Right lobe of liver (tissue), 4 donors: Measurements from ENCODE around the gene RNASEH2C.

Source experiments
- POLR2A ChIP-seq: fragments of 450-650 bp; IDR thresholded peaks from one replicate; pipeline ENCODE4 v1.6.1; 2017; ENCODE audit warnings: antibody characterized with exemption, mild to moderate bottlenecking
- TF ChIP-seq, protein P1 (sequence below), 4 donors: fragments of 200-600 bp in 3 of 4; fragments of 450-650 bp in 1 of 4; IDR thresholded peaks; one replicate each; pipeline versions ENCODE4 v1.5.1 to v1.8.0; 2016 to 2022; ENCODE audit warnings: antibody characterized with exemption in 4 of 4, mild to moderate bottlenecking in 2 of 4
- donor health status: DM: no; HTN: no; CAD: no.
- donor health status: DM: no; HTN: no; CAD: no.
- donor health status: DM: no; HTN: yes; CAD: no.

DNA sequence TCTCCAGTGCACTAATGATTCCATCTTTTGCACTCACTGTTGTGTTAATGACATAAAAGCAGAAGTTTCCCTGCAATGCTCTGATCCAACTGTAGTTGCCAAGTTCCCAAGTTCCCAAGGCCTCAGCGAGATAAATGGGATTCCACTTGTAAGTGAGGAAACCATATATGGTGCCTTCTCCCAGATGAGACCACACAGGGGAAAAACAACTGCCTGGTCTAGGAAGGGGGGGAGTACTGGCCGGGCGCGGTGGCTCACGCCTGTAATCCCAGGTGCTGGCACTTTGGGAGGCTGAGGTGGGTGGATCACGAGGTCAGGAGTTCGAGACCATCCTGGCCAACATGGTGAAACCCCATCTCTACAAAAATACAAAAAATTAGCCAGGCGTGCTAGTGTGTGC is 34.6 kb downstream of the RNASEH2C start:
- TF ChIP-seq, protein P1, sequence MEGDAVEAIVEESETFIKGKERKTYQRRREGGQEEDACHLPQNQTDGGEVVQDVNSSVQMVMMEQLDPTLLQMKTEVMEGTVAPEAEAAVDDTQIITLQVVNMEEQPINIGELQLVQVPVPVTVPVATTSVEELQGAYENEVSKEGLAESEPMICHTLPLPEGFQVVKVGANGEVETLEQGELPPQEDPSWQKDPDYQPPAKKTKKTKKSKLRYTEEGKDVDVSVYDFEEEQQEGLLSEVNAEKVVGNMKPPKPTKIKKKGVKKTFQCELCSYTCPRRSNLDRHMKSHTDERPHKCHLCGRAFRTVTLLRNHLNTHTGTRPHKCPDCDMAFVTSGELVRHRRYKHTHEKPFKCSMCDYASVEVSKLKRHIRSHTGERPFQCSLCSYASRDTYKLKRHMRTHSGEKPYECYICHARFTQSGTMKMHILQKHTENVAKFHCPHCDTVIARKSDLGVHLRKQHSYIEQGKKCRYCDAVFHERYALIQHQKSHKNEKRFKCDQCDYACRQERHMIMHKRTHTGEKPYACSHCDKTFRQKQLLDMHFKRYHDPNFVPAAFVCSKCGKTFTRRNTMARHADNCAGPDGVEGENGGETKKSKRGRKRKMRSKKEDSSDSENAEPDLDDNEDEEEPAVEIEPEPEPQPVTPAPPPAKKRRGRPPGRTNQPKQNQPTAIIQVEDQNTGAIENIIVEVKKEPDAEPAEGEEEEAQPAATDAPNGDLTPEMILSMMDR (IDR thresholded peaks at IDR 0.05), result no peak
- TF ChIP-seq POLR2A, result no peak
